Measurements from ENCODE around the gene CPXM2. TPM values are rescaled to one million over a fixed set of nuclear protein-coding genes. Genes with fewer than 3 reads are reported as not detected.

The CPXM2 gene
- total RNA-seq, 1 donor from 2014 or later, result 15.0 TPM

DNA sequence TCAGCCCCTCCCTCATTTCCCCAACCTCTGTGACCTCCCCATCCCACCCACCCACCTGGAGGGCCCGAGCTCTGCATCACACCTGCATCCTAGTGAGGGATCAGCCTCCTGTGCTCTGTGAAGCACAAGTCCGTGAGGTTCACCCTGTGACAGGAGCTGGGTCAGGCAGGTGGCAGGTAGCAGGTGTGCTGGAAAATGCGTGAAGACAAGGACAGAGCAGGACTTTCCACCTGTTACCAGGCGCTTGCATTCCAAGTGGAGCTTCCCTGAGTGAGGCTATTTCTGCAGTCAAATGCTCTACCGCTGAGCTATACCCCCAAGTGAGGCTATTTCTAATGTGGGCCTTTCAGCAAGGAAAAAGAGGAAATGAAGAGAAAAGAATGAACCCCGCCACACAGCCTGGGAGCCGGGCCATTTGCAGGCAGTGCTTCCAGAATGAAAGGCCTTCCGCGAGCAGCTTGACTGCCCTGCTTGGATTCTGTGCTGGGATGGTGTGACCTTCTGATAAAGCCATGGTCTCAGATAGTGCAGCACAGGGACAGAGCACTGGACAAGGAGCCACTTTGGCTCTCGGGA is 13.3 kb upstream of the CPXM2 start:
- H3K27me3 Mint-ChIP-seq, result peaks cover 62% of the 10 kb centered on the region
- TF ChIP-seq CTCF (conservative IDR thresholded peaks at IDR 0.05), result no peak
- no peak for DNase-seq (ENCODE audit: extremely low spot score, unreplicated experiment)
- no peak overlapping the region for H3K27ac Mint-ChIP-seq
- peaks cover 4% of the 10 kb centered on the region for H3K9me3 Mint-ChIP-seq
- no peaks in the 10 kb centered on the region for H3K4me1 Mint-ChIP-seq (ENCODE audit: unreplicated experiment)
- H3K4me3 Mint-ChIP-seq, result no peak overlapping the region
- no peaks in the 10 kb centered on the region for H3K36me3 Mint-ChIP-seq

DNA sequence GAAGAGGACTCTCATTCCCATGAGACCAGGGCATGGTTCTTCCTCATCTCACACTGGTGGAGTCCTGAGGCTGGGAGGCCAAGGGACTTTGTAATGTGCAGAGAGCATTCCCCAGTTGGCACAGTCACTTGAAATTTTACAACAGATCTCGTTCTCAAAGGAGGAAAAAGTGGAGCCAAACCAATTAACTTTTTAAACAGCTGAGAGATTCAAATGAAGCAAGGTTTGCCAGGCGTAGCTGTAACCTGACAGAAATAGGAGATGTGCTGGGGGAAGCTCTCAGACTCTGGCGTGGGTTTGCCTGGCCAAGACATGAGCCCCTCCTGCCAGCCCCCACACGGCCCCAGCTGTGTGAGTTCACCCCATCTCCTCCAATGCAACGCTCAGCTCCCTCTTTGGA is 12.0 kb upstream of the CPXM2 start:
- Mint-ChIP-seq H3K27me3 (peaks cover 55% of the 10 kb centered on the region), H3K4me3 (no peak overlapping the region), H3K36me3 (no peaks in the 10 kb centered on the region), H3K27ac (no peak overlapping the region), H3K4me1 (ENCODE audit: unreplicated experiment) (no peaks in the 10 kb centered on the region), H3K9me3 (peaks cover 10% of the 10 kb centered on the region)
- TF ChIP-seq CTCF (conservative IDR thresholded peaks at IDR 0.05), result no peak
- no peak for DNase-seq (ENCODE audit: extremely low spot score, unreplicated experiment)

DNA sequence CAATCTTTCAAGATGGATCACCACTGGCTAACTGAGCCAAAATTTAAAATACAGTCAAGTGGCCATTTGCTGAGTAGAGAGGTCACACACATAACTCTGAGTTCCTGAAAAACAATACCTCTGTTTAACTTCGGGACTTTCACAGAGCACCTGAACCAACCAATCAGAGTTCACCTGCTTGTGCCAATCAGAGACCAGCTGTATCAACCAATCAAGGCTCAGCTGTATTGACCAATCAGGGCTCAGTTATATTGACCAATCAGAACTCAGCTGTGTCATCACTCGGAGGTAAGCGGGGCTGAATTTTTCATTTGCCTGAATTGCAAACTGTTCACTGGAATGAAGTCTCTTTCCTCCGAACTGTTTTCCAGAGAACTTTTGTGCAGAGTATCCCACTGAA is 10.0 kb upstream of the CPXM2 start:
- peaks cover 10% of the 10 kb centered on the region for H3K9me3 Mint-ChIP-seq
- peaks cover 41% of the 10 kb centered on the region for H3K27me3 Mint-ChIP-seq
- no peak overlapping the region for H3K4me3 Mint-ChIP-seq
- H3K4me1 Mint-ChIP-seq (ENCODE audit: unreplicated experiment), result no peaks in the 10 kb centered on the region
- no peaks in the 10 kb centered on the region for H3K36me3 Mint-ChIP-seq
- no peak for TF ChIP-seq CTCF (conservative IDR thresholded peaks at IDR 0.05)
- H3K27ac Mint-ChIP-seq, result no peak overlapping the region
- no peak for DNase-seq (ENCODE audit: extremely low spot score, unreplicated experiment)

DNA sequence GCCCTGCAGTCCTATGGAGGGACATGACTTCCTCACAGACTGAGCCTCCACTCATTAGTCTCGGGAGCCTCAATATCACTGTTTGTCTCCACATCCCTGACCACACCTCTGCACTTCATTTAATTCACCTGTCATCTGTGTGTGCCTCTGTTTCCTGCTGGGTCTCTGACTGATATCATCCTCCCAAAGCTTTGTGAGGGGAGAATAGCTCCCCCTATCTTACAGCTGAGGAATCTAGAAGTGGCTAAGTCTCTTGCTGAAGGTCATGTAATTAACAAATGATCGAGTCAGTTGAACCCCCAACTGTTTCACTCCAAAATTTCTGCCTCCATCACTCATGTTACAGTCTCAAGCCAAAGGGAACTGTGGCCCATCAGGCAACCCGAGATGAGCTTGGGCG is 5.5 kb upstream of the CPXM2 start:
- Mint-ChIP-seq H3K36me3 (no peaks in the 10 kb centered on the region), H3K9me3 (peaks cover 10% of the 10 kb centered on the region), H3K27ac (no peak overlapping the region), H3K27me3 (peaks cover 40% of the 10 kb centered on the region), H3K4me1 (ENCODE audit: unreplicated experiment) (no peaks in the 10 kb centered on the region), H3K4me3 (no peak overlapping the region)
- peak; percentile 49 for TF ChIP-seq CTCF (conservative IDR thresholded peaks at IDR 0.05)
- DNase-seq (ENCODE audit: extremely low spot score, unreplicated experiment), result no peak

- H3K27ac Mint-ChIP-seq, result no peak overlapping the region
- no peak for TF ChIP-seq CTCF (conservative IDR thresholded peaks at IDR 0.05)
- DNase-seq (ENCODE audit: extremely low spot score, unreplicated experiment), result no peak
- H3K9me3 Mint-ChIP-seq, result peaks cover 10% of the 10 kb centered on the region
- H3K4me3 Mint-ChIP-seq, result no peak overlapping the region
- peaks cover 44% of the 10 kb centered on the region for H3K27me3 Mint-ChIP-seq
- H3K4me1 Mint-ChIP-seq (ENCODE audit: unreplicated experiment), result no peaks in the 10 kb centered on the region
- H3K36me3 Mint-ChIP-seq, result no peaks in the 10 kb centered on the region
Measured at GRCh38 chr10:123896246-123896927, 4.8 kb upstream of the CPXM2 start.
